Activated CD4-positive, alpha-beta T cell treated with anti-CD3 and anti-CD28 coated beads, Interleukin-10, Interleukin-2, amounts not matched to agents 100 ng/mL and 50 ng/mL, durations not matched to agents 16 hours and 8 hours (primary cell): ENCODE data around the gene CALN1.
"Not testable (repeated sequence)": the region's sequence is repeated elsewhere in the genome, so short reads cannot be mapped to it uniquely, and the experiment has no call there.

Experiments
- DNase-seq: peaks from one replicate; pipeline ENCODE4 v3.0.0-alpha.2; 2020

Gene CALN1

DNA sequence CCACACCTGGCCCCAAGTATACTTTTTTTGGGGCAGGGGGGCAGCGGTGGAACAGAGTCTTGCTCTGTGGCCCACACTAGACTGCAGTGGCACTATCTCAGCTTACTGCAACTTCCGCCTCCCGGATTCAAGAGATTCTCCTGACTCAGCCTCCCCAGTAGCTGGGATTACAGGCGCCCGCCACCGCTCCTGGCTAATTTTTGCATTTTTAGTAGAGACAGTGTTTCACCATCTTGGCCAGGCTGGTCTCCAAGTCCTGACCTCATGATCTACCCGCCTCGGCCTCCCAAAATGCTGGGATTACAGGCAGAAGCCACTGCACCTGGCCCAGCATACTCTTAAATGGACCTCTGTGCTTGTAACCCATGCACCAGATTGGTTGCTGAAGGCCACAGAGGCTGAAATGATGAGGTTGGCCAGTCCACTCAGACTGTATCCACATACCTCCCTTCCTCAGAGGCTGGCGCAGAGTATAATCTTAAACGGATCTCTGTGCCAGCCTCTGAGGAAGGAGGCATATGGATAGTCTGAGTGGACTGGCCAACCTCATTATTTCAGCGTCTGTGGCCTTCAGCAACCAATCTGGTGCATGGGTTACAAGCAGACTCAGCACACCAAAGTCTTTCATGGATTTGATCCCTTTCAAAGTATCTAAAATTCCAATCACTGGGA, 3.0 kb downstream of the CALN1 start:
- no peak for DNase-seq

DNA sequence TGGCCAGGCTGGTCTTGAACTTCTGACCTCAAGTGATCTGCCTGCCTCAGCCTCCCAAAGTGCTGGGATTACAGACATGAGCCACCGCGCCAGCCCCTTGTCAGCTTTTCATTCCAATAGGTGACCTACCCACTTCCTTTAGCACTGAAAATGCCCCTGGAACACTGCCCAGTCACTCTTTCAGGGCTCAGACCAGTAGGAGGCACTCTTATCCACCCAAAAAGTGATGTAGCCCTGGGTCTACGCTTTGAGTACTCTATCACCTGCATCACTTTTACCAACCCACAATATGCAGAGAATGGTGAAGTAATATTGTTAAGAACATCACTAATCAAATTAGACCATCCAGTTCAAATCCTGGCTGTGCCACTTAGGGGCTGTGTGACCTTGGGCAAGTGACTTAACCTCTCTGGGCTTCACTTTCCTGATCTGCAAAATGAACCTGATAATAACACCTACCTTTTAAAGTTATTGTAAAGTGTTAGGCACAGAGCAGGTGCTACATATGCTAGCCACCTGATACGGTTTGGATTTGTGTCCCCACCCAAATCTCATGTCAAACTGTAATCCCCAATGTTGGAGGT, 5.2 kb downstream of the CALN1 start:
- no peak for DNase-seq

- DNase-seq = no peak
Measured at GRCh38 chr7:72405871-72406270, 6.3 kb downstream of the CALN1 start.

DNA sequence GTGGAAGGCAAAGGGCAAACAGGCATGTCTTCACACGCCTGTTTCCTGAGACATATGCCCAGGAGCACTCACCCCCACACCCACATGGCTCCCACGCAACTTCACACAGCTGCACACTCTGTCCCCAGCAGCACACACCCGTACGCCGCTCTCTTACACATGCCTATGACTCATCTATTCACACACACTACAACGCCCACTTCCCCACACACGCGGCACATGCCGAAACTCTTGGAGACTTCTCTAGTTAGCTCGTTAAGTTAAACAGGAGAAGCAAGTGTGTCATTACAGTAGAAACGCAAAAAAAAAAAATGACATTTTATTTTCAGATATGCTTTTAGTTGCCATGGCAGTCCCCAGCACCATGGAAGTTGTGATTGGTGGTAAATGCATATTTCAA, 6.7 kb downstream of the CALN1 start:
- peak; percentile 22 for DNase-seq

DNA sequence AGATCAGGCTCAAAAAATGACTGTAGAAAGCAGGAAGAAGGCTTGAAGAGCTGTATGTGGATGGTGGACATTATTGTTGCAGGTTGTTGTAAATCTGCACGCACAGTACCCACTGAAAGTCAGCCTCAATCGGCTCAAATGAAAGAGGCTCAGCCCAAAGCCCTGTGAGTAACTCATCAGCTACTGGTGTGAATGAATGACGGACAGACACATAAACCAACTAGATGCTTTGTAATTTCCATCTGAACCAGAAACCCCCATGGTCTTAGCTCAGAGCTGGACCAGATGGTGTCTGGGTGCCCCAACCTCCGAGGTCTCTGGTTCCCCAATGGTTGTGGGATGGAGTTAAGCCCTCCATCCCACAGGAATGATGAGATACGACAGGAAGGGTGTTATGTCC, 7.4 kb downstream of the CALN1 start:
- no peak for DNase-seq

DNA sequence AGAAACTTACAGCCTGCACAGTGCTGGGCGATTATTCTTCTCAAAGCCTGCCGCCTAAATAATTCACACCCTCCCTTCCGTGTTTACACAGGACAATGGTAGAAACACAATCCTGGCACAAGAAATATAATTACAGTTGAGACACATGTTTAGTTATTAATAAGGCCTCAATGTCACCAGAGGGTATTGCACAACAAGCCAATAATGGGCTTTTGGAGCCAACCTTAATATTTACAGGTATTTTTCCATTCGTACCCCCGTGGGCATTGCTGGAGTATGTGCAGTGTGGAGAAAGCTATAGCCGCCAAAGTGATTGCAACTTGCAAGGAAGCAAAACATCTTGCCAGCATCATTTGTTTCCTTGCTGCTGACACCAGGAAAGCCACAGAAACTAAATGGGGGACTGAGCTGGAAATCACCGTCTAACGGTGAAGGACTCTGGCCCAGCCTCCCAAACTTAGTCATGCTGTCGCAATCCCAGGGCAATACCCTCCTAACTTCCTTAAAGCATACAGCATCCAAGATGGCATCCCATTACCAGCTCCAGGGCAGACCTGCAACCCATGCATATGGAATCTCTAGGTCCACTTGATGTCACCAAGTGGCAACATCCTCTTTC, 8.6 kb downstream of the CALN1 start:
- peak; percentile 5 for DNase-seq

GRCh38 chr7:72394016-72394415, 18.1 kb downstream of the CALN1 start:
- DNase-seq = no peak

DNA sequence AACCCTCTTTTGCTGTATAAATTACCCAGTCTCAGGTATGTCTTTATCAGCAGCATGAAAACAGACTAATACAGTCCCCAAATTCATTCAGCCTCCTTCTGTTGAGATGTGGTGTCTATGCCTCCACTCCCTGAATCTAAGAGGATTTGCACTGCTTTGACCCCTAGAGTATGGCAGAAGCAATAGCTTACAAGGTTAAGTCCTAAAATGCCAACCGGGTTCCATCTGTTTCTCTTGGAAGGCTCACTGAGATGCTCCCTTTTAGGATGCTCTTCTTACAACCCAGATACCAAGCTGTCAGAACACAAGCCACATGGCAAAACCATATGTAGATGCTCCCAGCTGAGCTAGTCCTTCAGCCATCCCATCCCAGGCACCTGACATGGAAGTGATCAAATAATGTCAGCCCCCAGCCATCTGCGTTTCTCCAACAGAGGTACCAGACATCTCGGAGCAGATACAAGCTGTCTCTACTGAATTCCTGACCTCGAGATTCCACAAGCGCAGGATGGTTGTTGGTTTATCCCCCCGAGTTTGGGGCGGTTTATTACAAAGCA, 20.2 kb downstream of the CALN1 start:
- no peak for DNase-seq

- no peak for DNase-seq
Measured at GRCh38 chr7:72386118-72386517, 26.0 kb downstream of the CALN1 start.

DNA sequence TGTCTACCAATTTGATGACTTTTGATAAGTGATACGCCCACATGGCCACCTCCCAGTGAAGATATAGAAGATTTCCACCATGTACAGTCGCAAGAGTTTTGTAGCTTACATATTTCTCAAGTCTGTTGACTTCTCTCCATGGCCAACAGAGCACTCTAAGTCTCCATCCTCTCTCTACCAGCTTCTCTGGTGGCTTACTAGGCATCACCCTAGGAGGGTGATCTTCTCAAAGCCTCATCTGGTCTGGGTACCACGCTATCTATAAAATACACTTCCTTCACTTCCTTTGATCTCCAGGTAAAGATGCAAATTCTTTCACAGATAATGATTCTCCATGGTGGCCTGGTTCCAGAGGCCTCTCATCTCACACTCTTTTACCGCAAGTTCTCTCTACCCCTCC, 49.9 kb downstream of the CALN1 start:
- no peak for DNase-seq

DNA sequence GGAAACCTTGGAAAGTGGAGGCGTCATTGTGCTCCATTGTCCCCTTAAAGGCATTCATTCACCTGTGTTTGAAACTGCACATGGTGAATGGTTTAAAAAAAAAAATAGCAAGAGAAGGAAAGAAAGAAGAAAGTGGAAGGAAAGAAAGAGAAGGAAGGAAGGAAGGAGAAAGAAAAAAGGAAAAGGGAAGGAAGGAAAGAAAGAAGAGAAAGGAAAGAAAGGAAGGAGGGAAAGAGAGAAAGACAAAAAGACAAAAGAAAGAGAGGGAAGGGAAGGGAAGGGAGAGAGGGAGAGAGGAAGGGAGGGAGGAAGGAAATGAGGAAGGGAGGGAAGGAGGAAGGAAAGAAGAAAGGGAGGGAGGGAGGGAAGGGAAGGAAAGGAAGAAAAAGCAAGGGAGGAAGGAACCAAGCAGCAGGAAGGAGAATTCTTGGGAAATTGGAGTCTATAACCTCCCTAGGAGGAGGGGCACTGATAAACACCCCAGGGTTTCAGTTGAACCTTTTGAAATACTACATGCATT, 66.9 kb downstream of the CALN1 start:
- no peak for DNase-seq

- no peak for DNase-seq
Measured at GRCh38 chr7:72343991-72344390, 68.1 kb downstream of the CALN1 start.

DNA sequence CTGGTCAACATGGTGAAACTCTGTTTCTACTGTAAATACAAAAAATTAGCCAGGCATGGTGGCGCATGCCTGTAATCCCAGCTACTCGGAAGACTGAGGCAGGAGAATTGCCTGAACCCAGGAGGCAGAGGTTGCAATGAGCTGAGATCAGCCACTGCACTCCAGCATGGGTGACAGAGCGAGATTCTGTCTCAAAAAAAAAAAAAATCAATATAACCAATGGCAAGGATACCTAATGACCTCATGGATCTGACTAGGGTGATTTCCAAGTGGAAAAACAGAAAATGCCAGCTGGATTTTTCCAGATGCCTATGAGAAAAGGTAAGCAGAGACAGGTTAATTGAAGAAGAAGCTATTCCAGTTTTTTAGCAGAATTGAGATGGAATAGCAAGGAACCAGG, 68.8 kb downstream of the CALN1 start:
- DNase-seq = not testable (repeated sequence)

DNA sequence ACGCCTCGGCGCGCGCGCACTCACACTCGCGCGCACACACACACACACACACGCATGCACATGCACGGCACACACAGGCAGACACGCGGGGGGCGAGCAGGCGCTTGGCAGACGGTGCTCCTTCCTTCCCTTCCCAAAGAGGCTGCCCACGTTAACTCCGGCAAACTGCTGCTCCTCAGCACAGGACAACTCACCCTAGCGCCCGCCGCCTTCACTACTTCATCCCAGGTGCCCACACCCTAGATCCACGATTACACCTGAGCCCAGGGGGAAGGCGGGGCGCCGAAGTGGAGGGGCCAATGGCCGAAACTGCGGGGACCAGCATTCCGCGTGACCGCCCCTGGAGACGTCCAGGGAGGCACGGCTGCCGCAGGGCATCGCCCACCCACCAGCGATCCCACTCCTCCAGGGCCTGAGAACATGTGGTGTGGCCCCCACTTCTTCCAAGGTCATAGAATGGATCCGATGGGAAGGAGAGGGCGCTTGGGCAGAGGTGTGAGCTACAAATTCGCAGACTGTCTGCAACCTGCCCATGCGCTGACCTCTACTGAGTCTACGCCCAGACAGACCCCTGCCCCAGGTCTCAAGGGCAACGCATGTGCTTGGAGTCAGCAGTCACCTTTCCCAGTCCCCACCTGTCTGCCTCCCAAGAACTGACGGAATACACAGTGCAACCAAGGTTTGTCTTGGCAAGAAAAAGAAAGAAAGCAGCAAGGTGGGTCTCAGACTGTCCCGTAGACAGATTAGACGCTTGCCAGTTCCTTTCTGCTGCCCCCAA, 74.6 kb downstream of the CALN1 start:
- DNase-seq = no peak

DNA sequence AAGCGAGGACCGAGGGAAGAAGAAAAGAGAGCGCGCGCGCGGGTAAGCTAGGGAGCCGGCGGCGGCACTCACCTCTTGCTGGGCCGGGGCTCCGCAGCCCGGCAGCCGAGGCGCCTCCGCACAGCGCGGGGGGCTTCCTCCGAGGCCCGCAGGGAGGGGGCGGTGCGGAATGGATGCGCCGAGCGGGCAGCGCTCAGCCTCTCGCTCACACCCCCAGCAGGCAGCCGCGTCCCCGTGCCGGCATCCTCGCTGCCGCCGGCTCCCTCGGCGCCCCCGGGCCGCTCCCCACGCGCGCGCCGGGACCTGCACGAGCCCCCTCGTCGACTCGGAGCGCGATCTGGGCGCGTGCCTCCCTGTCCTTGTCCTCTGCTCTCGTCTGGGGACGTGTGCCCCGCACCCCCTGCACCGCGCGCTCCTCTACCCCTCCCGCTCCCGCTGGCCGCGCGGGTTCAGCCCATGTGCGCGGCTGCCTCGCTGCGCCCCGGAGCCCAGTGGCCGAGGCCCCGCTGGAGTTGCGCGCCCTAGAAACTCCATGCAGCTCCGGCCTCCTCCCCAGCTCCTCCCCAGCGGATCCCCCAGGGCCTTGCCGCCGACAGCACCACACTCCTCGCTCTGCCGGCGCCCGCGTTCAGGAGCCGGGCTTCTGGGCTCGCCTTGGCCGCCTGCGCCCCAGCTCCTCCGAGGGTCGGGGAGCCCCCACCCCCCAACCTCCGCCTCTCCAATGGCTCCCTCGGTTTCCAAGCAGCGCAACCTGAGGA, 75.3 kb downstream of the CALN1 start:
- DNase-seq = no peak

DNA sequence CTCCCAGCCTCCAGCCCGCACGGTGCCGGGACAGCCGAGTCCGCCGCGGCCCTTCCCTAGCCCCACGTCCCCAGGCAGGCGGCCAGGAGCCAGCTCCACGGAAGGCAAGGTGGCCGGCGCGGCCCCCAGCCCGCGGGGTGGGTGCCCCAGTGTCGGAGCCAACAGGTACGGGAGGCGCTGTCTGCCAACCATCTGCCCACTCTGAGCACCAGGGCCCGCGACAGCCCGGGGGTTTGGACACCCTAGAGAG, 75.8 kb downstream of the CALN1 start:
- DNase-seq = no peak

- DNase-seq = no peak
Measured at GRCh38 chr7:72335561-72336381, 76.4 kb downstream of the CALN1 start.

- DNase-seq = no peak
Measured at GRCh38 chr7:72334698-72335097, 77.4 kb downstream of the CALN1 start.

GRCh38 chr7:72334066-72334465, 78.1 kb downstream of the CALN1 start:
- no peak for DNase-seq

- no peak for DNase-seq
Measured at GRCh38 chr7:72326811-72327210, 85.3 kb downstream of the CALN1 start.

GRCh38 chr7:72326365-72326764, 85.8 kb downstream of the CALN1 start:
- DNase-seq = no peak

DNA sequence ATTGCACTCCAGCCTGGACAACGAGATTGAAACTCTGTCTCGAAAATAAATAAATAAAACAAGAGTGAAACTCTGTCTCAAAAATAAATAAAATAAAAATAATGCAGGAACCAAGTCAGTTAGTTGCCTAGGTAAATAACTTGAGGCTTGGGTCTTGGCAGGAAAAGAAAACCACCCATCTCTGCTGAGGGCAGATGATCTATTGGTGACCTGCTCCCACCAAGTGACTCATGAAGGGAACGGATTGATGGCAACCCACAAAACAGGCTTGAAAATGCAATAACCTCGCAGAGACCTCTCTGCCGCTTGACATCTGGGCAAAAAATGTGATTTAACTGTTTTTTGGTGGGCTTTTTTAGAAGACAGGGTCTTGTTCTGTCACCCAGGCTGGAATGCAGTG, 86.6 kb downstream of the CALN1 start:
- DNase-seq = no peak
